Brain microvascular endothelial cell (primary cell): Measurements from ENCODE around the gene LIMS1.
"Not testable (repeated sequence)": the region's sequence is repeated elsewhere in the genome, so short reads cannot be mapped to it uniquely, and the experiment has no call there.

Experiments used
- DNase-seq: peaks from one replicate; pipeline ENCODE4 v3.0.0-alpha.2; 2020
- H3K27ac ChIP-seq: fragments of 250-450 bp; sonication (Bioruptor Pico); 2 replicates; pipeline ENCODE4 v1.5.1; 2020; ENCODE audit warnings: mild to moderate bottlenecking, moderate library complexity
- H3K27me3 ChIP-seq: fragments of 250-450 bp; sonication (Bioruptor Pico); replicated peaks from 2 replicates; pipeline ENCODE4 v1.5.1; 2020; ENCODE audit warnings: mild to moderate bottlenecking
- H3K36me3 ChIP-seq: fragments of 250-450 bp; sonication (Bioruptor Pico); replicated peaks from 2 replicates; pipeline ENCODE4 v1.5.1; 2020; ENCODE audit warnings: mild to moderate bottlenecking
- H3K4me3 ChIP-seq: 2 replicates; pipeline ENCODE4 v1.5.1; 2011; ENCODE audit warnings: low read depth, mild to moderate bottlenecking, control low read depth, low read length, moderate library complexity
- CTCF ChIP-seq: IDR thresholded peaks from 2 replicates; pipeline ENCODE4 v1.5.1; 2011; ENCODE audit warnings: low read depth, mild to moderate bottlenecking, moderate library complexity, low read length, control low read depth, inconsistent platforms; ENCODE audit errors: missing control alignments
- in situ Hi-C: cut with HindIII; loops from 2 replicates; pipeline ENCODE4 v1.10.0; 2017; ENCODE audit warnings: low sequenced_read_pairs, low pct_ligation_motif_present

LIMS1 gene

GRCh38 chr2:108688818-108689756 lies 154.8 kb downstream of the LIMS1 start:
- in situ Hi-C loops, DNase-seq, H3K4me3 ChIP-seq, H3K27ac ChIP-seq, H3K27me3 ChIP-seq: not testable (repeated sequence)
- peaks cover 11% of the 10 kb centered on the region for H3K36me3 ChIP-seq

- H3K4me3 ChIP-seq, H3K27me3 ChIP-seq, H3K27ac ChIP-seq, DNase-seq, in situ Hi-C loops, H3K36me3 ChIP-seq: not testable (repeated sequence)
Measured at GRCh38 chr2:108690001-108690400, 155.7 kb downstream of the LIMS1 start.

- Histone ChIP-seq H3K27ac (no peak overlapping the region), H3K27me3 (no peaks in the 10 kb centered on the region), H3K36me3 (no peaks in the 10 kb centered on the region), H3K4me3 (no peak overlapping the region)
- no peak for DNase-seq
- TF ChIP-seq CTCF = no peak
- in situ Hi-C loops = no loop called here
Measured at GRCh38 chr2:108691447-108691846, 157.2 kb downstream of the LIMS1 start.

DNA sequence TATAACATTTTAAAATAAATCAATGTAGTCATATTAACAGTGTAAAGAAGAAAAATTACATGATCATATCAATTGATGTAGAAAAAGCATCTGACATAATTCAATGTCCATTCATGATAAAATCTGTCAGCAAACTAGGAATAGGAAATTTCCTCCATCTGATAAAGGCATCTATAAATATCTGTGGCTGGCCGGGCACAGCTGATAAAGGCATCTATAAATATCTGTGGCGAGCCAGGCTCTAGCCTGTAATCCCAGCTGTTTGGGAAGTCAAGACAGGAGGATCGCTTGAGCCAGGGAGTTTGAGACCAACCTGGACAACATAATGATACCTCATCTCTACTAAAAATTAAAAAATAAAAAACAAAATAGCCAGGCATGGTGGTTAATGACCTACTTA lies 166.9 kb downstream of the LIMS1 start:
- Histone ChIP-seq H3K27me3 (no peaks in the 10 kb centered on the region), H3K4me3 (no peak overlapping the region), H3K36me3 (no peaks in the 10 kb centered on the region), H3K27ac (no peak overlapping the region)
- DNase-seq = peak; percentile 24
- in situ Hi-C loops = no loop called here
- no peak for TF ChIP-seq CTCF

DNA sequence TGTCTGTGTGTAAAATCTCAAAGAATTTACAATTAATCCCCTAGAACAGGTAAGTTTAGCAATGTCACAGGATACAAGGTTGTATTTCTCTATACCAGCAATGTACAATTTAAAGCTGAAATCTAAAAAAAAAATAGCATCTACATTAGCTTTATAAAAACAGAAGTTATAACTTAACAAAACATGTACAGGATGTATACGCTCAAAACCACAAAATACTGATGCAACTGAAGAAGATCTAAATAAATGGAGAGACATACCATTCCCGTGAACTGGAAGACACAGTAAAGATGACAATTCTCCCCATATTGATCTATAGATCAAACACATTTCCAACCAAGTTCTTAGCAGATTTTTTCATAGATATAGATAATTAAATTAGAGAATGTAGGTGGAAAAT lies 167.5 kb downstream of the LIMS1 start:
- H3K4me3 ChIP-seq = no peak overlapping the region
- H3K36me3 ChIP-seq = no peaks in the 10 kb centered on the region
- no peaks in the 10 kb centered on the region for H3K27me3 ChIP-seq
- no peak overlapping the region for H3K27ac ChIP-seq
- no peak for DNase-seq
- TF ChIP-seq CTCF = no peak
- in situ Hi-C loops = no loop called here

DNA sequence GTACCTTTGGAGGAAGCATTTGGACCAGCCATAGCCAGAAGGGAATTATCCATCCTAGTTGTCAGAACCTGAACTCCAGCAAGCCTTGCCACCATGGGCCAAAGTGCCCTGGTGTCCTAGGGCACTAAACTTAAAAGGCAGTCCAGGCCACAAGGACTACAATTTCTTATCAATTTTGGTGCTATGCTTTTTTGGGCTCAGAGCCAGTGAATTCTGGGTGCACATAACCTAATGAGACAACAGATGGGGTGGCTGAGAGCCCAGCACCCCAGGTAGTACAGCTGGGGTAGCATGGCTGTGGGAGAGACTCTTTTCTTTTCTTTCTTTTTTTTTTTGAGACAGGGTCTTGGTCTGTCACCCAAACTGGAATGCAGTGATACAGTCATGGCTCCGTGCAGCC lies 170.6 kb downstream of the LIMS1 start:
- TF ChIP-seq CTCF = no peak
- H3K27ac ChIP-seq = no peak overlapping the region
- H3K36me3 ChIP-seq = no peaks in the 10 kb centered on the region
- H3K27me3 ChIP-seq = no peaks in the 10 kb centered on the region
- no peak for DNase-seq
- no peak overlapping the region for H3K4me3 ChIP-seq
- in situ Hi-C loops = no loop called here

- H3K36me3 ChIP-seq = no peaks in the 10 kb centered on the region
- no peak overlapping the region for H3K27ac ChIP-seq
- in situ Hi-C loops = no loop called here
- DNase-seq = no peak
- H3K4me3 ChIP-seq = no peak overlapping the region
- no peak for TF ChIP-seq CTCF
- H3K27me3 ChIP-seq = no peaks in the 10 kb centered on the region
Measured at GRCh38 chr2:108707300-108707699, 173.0 kb downstream of the LIMS1 start.

GRCh38 chr2:108716971-108717370 lies 182.7 kb downstream of the LIMS1 start:
- H3K27ac ChIP-seq, in situ Hi-C loops, H3K27me3 ChIP-seq, DNase-seq, H3K4me3 ChIP-seq, H3K36me3 ChIP-seq: not testable (repeated sequence)
